ENCODE measurements around the gene NUP42.

DNA sequence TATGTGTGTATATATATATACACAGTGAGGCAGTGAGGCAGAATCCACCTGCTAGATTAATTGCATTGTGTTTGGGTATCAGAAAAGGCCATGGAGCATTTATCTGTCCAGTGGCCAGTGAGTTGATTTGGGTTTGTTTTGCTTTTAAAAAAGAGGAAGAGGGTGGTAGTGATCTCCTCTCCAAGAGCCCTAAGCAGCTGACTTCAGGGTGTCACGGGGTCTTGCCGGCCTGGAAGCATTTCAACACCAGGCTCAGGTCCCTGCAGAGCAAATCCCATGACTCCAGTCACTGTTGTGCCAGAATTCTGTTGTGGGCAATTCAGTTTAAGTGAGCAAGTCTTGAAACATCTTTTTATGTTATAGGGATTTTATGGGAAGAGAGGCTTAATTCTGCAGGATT, 34.2 kb downstream of the NUP42 start:
- TF ChIP-seq, protein P1, sequence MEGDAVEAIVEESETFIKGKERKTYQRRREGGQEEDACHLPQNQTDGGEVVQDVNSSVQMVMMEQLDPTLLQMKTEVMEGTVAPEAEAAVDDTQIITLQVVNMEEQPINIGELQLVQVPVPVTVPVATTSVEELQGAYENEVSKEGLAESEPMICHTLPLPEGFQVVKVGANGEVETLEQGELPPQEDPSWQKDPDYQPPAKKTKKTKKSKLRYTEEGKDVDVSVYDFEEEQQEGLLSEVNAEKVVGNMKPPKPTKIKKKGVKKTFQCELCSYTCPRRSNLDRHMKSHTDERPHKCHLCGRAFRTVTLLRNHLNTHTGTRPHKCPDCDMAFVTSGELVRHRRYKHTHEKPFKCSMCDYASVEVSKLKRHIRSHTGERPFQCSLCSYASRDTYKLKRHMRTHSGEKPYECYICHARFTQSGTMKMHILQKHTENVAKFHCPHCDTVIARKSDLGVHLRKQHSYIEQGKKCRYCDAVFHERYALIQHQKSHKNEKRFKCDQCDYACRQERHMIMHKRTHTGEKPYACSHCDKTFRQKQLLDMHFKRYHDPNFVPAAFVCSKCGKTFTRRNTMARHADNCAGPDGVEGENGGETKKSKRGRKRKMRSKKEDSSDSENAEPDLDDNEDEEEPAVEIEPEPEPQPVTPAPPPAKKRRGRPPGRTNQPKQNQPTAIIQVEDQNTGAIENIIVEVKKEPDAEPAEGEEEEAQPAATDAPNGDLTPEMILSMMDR (tag by site-specific recombination; IDR thresholded peaks at IDR 0.05) = no peak
- TF ChIP-seq, protein P2, sequence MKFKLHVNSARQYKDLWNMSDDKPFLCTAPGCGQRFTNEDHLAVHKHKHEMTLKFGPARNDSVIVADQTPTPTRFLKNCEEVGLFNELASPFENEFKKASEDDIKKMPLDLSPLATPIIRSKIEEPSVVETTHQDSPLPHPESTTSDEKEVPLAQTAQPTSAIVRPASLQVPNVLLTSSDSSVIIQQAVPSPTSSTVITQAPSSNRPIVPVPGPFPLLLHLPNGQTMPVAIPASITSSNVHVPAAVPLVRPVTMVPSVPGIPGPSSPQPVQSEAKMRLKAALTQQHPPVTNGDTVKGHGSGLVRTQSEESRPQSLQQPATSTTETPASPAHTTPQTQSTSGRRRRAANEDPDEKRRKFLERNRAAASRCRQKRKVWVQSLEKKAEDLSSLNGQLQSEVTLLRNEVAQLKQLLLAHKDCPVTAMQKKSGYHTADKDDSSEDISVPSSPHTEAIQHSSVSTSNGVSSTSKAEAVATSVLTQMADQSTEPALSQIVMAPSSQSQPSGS (tag by site-specific recombination; IDR thresholded peaks at IDR 0.05; ENCODE audit: low read depth) = no peak
- TF ChIP-seq GFI1B (tag by site-specific recombination; IDR thresholded peaks at IDR 0.05) (no peak), OSR2 (tag by site-specific recombination; IDR thresholded peaks at IDR 0.05) (no peak)

Measured in HEK293 (cell line).